ENCODE results near the gene VIPR1. TPM values are rescaled to one million over a fixed set of nuclear protein-coding genes. Genes with fewer than 3 reads are reported as not detected.

The VIPR1 gene, protein sequence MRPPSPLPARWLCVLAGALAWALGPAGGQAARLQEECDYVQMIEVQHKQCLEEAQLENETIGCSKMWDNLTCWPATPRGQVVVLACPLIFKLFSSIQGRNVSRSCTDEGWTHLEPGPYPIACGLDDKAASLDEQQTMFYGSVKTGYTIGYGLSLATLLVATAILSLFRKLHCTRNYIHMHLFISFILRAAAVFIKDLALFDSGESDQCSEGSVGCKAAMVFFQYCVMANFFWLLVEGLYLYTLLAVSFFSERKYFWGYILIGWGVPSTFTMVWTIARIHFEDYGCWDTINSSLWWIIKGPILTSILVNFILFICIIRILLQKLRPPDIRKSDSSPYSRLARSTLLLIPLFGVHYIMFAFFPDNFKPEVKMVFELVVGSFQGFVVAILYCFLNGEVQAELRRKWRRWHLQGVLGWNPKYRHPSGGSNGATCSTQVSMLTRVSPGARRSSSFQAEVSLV
- 6.2 and 10.1 TPM in 2 replicates for total RNA-seq

DNA sequence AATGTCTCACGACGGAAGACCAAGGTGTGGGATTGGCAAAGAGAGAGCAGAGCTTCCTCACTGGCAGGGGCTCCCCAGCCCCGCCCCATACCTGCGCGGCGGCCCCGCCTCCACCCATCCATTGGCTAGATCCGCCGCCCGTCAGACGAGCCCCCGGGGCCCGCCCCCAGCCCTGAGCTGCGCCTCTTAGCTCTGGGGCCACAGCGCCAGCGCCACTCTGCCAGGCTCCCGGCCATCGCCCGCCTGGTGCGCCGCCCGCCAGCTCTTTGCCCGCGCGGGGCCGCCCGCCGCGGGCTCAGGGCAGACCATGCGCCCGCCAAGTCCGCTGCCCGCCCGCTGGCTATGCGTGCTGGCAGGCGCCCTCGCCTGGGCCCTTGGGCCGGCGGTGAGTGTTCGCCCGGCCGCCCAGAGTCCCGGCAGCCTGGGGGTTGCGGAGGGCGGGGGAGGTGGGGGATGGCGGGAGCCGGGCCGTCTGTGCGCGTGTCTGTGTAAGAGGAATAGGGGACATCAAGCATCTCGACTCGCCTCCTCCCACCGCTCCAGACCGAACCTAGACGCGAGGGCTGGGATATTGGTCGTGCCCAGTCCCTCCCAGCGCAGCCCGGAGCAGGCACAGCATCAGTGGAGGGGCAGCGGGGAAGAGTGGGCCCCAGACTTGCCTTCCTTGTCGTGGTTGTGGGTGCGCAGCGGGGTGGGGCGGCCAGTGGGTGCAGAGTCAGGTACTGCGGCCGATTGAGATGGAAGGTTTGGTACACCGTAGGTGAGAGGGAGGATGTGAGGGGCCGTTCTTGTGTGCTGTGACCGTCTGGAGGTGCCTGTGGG, at the start of gene VIPR1:
Gene VIPR1 (plus strand): TSS at position 215 of the 822 bp plus-strand sequence. CDS start 93 bp downstream, at position 308.

DNA sequence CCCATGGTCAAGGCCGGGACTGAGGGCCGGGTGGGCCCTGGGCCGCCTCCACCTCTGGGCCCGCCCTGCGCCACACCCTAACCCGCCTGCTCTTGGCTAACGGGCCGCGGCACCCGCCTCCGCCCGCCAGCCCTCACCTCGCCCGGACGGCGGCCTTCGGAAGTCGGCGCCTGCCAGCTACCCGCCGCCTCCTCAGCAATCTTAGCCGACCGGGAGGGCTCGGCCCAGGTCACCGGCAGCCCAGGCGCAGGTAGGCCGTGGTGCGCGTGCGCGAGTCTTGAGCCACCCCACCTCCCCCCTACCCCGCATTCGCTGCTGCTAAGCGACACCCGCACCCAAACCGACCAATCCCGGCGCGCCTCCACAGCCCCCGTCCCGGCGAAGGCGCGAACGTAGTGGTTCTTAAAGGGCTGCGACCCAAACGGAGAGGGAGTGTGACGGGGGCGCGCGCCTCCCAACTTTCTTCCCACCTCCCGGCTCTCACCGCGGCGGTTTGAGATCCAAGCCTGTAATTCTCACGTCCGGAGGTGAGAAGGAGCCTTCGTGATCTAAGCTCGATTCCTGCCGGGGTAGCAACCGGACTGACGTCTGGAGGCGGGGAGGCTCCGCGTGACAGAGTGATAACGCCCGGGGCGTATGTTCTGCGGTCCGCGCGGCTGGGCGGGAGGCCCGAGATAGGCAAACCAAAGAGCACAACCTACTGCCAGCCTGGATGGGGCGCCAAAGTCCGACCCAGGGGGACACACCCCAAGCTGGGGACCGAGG, 79.4 kb downstream of the VIPR1 start, which contains the start of gene SEC22C:
Gene SEC22C (minus strand): TSS at position 259 of the 765 bp plus-strand sequence. CDS start 12,921 bp downstream, outside the sequence.

Other genes starting within 250 kb of the VIPR1 start
- gene CCK, start 236.5 kb upstream of the VIPR1 start, total RNA-seq, result 0.50 and 4.8 TPM in 2 replicates
- gene LYZL4, start 92.0 kb upstream of the VIPR1 start, total RNA-seq, result not detected in 2 replicates
- 50.9 and 52.1 TPM in 2 replicates for gene SEC22C, start 79.3 kb downstream of the VIPR1 start, total RNA-seq
- gene SS18L2, start 88.2 kb downstream of the VIPR1 start, total RNA-seq, result 15.2 and 34.2 TPM in 2 replicates
- gene NKTR, start 98.0 kb downstream of the VIPR1 start, total RNA-seq, result 27.3 and 48.0 TPM in 2 replicates
- 8.2 and 20.6 TPM in 2 replicates for gene ZBTB47, start 151.1 kb downstream of the VIPR1 start, total RNA-seq
- gene KLHL40, start 182.9 kb downstream of the VIPR1 start, total RNA-seq, result not detected in 2 replicates
- gene HHATL, start 200.2 kb downstream of the VIPR1 start, total RNA-seq, result not detected in 2 replicates